HG03460 (cell line): ENCODE measurements around the gene TMLHE.
"Not testable (repeated sequence)": the region's sequence is repeated elsewhere in the genome, so short reads cannot be mapped to it uniquely, and the experiment has no call there.

Experiments
- ATAC-seq: cut with Tn5 transposase; IDR thresholded peaks from one replicate; pipeline ENCODE4 v1.9.1; 2021; ENCODE audit not compliant: unreplicated experiment

The TMLHE gene

GRCh38 chrX:155612312-155613224 lies at the start of gene TMLHE, which contains the start of gene SPRY3:
Gene TMLHE, minus strand, starts transcription at chrX:155612952. Its CDS starts 67,676 bp downstream, at chrX:155545276.
Gene SPRY3, plus strand, starts transcription at chrX:155612586.
- ATAC-seq, result peak; percentile 90

- ATAC-seq, result no peak
Observed at GRCh38 chrX:155662282-155662681, 49.5 kb upstream of the TMLHE start.

GRCh38 chrX:155645180-155645579 lies 32.4 kb upstream of the TMLHE start:
- ATAC-seq, result no peak

- no peak for ATAC-seq
Observed at GRCh38 chrX:155643240-155643639, 30.5 kb upstream of the TMLHE start.

- ATAC-seq, result not testable (repeated sequence)
Observed at GRCh38 chrX:155641371-155641770, 28.6 kb upstream of the TMLHE start.

- no peak for ATAC-seq
Observed at GRCh38 chrX:155637714-155638113, 25.0 kb upstream of the TMLHE start.

- ATAC-seq, result not testable (repeated sequence)
Observed at GRCh38 chrX:155635019-155635418, 22.3 kb upstream of the TMLHE start.

GRCh38 chrX:155632431-155633100 lies 19.8 kb upstream of the TMLHE start:
- no peak for ATAC-seq

GRCh38 chrX:155620110-155620509 lies 7.4 kb upstream of the TMLHE start:
- ATAC-seq, result not testable (repeated sequence)

GRCh38 chrX:155615938-155616337 lies 3.2 kb upstream of the TMLHE start:
- no peak for ATAC-seq

- no peak for ATAC-seq
Observed at GRCh38 chrX:155613927-155614559, 1.3 kb upstream of the TMLHE start.

GRCh38 chrX:155611302-155611701 lies 1.4 kb downstream of the TMLHE start:
- ATAC-seq, result no peak

GRCh38 chrX:155592981-155593380 lies 19.8 kb downstream of the TMLHE start:
- no peak for ATAC-seq

- ATAC-seq, result no peak
Observed at GRCh38 chrX:155592331-155592730, 20.4 kb downstream of the TMLHE start.

- no peak for ATAC-seq
Observed at GRCh38 chrX:155577682-155578081, 35.1 kb downstream of the TMLHE start.

GRCh38 chrX:155563099-155563498 lies 49.7 kb downstream of the TMLHE start:
- ATAC-seq, result no peak

- no peak for ATAC-seq
Observed at GRCh38 chrX:155544881-155545280, 67.9 kb downstream of the TMLHE start.

GRCh38 chrX:155535866-155536265 lies 76.9 kb downstream of the TMLHE start:
- ATAC-seq, result no peak

- no peak for ATAC-seq
Observed at GRCh38 chrX:155534800-155535199, 78.0 kb downstream of the TMLHE start.

GRCh38 chrX:155527023-155527422 lies 85.7 kb downstream of the TMLHE start:
- ATAC-seq, result not testable (repeated sequence)

- no peak for ATAC-seq
Observed at GRCh38 chrX:155514225-155514624, 98.5 kb downstream of the TMLHE start.

GRCh38 chrX:155505296-155505695 lies 107.5 kb downstream of the TMLHE start:
- no peak for ATAC-seq
